Subcutaneous adipose tissue (tissue), 4 donors: ENCODE data around the gene ARID4B. TPM values are rescaled to one million over a fixed set of nuclear protein-coding genes. Genes with fewer than 3 reads are reported as not detected.

Source experiments
- total RNA-seq, 4 donors: library from RNA; depleted of rRNA; stranded (reverse); fragments of >200 nt; gene quantifications; one replicate each; pipeline ENCODE4 v1.1.0, GENCODE V29; 2016
- TF ChIP-seq, protein P1 (sequence below): fragments of 450-650 bp; IDR thresholded peaks from one replicate; pipeline ENCODE4 v1.5.1; 2016; ENCODE audit warnings: low read depth, mild to moderate bottlenecking, control low read depth, antibody characterized with exemption, moderate library complexity

Gene ARID4B
- total RNA-seq, 4 donors from 2014 or later, result 41.1 to 53.5 (median 48.0) TPM

DNA sequence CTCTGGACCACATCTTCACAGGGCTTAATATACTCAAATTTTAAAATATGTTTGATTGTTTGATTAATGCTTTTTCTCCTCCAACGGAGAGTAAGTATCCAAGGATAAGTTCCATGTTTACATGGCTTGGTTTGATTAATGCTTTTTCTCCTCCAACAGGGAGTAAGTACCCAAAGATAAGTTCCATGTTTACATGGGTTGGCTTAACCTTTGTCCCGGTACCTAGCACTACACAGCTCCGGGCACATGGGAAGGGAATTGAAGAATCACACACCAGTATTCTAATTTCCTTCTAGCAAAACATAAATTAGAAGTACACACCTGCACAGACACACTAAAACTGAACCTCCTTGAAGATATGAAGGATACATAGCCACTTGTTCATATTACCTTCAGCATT, 77.5 kb downstream of the ARID4B start:
- TF ChIP-seq, protein P1, sequence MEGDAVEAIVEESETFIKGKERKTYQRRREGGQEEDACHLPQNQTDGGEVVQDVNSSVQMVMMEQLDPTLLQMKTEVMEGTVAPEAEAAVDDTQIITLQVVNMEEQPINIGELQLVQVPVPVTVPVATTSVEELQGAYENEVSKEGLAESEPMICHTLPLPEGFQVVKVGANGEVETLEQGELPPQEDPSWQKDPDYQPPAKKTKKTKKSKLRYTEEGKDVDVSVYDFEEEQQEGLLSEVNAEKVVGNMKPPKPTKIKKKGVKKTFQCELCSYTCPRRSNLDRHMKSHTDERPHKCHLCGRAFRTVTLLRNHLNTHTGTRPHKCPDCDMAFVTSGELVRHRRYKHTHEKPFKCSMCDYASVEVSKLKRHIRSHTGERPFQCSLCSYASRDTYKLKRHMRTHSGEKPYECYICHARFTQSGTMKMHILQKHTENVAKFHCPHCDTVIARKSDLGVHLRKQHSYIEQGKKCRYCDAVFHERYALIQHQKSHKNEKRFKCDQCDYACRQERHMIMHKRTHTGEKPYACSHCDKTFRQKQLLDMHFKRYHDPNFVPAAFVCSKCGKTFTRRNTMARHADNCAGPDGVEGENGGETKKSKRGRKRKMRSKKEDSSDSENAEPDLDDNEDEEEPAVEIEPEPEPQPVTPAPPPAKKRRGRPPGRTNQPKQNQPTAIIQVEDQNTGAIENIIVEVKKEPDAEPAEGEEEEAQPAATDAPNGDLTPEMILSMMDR, result no peak

DNA sequence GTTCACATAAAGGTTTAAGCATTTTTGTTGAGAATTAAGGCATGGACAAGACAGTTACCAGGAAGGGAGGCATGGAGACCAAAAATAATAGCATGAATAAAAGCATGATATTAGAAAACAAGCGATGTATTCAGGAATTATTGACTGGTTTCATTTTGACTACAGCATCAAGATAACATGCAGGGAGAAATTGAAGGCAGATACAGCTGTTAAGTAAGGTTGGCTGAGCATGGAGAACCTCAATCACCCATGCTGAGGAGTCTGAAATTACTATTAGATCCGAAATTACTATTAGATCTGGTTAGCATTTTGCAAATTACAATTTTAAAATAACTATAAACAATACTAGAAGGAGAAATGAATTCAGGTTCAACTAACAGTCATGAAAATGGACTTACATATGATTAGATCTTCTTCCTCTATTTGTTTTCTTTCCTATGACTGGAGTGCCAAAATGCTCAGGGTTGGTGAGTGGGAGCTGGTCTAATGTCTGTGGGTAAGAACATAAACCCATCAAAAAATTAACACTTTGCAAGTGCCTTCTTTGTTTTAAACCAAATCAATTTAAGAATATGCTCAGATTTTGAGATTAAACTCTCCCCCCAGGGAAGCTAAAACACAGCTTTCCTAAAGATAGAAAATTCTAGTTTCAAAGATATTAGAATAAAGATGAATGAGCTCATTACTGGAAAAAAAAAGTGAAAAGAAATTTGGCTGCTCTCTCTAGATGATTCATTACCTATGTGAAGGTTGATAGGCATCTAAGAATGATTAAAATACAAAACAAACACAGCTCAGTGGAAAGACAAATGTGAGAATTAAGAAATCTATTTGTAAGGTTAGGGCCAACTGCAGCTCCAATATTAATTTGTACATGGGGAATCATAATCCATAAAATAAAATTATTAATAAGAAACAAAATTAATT, 81.7 kb downstream of the ARID4B start:
- TF ChIP-seq, protein P1, result no peak

DNA sequence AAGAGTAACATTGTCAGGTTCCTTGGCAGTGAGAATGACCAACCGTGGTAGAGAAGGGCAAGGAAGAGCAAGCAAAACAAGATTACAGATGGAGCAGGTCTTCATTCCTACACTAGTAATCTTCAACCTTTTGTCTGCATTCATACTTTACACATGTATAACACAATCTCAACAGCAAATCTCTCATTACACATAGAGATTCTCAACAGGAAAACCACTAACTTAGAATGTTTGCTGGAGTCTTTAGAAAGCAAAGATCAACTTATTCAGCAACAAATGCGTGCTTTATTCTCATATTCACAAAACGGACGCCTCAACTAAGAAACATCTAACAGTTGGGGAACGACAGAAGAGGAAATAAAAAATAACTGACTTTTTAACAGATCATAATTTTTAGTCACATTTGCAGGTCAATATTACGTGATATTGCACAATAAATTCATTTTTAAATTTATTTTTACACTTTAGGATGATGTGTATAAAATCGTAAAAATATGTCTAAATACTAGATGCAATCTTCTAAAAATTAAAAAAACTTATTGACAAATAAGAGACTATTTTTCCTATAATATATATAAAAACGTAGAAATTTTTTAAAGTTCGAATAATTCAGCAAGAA, 82.9 kb downstream of the ARID4B start:
- TF ChIP-seq, protein P1, result no peak

DNA sequence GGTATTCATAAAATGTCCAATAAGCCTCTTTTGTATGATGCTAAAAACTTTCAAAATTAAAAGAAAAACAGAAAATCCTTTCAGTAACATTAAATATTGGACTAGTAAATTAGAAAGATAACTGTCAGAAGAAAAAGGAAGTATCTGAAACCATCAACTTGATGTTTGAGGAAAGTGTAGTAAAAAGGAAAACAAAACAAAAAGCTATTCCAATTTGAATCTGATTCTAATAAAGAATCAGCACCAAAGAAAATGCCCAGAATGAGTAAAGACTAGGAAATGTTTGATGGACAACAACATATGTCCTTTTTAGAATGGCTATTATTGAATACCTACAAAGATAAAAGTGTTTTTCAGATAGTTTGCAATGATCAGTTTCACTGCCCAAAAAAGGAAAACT, 87.0 kb downstream of the ARID4B start:
- TF ChIP-seq, protein P1, result no peak

DNA sequence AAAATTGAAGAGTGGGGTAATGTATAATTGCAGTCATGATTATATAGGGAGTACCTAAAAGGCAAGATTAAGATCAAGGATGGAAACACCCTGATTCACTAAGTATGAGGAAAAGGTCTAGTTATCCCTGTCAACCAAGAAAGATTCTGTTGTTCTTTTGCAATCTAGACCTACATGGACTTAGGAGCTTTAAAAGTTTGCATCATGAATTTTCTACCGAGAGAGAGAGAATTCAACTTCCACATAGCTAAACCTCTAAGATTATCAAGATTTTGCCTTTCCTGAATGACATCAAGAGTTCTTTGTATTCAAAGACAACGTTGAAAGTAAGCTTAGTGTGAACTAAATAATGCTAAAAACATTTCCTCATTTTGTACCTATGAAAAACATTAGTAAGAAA, 88.1 kb downstream of the ARID4B start:
- TF ChIP-seq, protein P1, result no peak

DNA sequence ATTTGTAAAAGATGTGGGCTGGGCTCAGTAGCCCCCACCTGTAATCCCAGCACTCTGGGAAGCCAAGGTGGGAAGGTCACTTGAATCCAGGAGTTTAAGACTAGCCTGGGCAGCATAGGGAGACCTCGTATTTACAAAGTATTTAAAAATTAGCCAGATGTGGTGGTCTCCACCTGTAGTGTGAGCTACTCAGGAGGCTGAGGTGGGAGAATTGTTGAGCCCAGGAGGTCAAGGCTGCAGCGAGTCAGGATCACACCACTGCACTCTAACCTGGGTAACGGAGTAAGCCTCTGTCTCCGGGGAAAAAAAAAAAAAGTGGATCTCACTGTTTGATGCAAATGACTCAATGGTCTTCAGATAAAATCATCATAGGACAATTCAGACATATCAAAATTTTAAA, 89.4 kb downstream of the ARID4B start:
- TF ChIP-seq, protein P1, result no peak

DNA sequence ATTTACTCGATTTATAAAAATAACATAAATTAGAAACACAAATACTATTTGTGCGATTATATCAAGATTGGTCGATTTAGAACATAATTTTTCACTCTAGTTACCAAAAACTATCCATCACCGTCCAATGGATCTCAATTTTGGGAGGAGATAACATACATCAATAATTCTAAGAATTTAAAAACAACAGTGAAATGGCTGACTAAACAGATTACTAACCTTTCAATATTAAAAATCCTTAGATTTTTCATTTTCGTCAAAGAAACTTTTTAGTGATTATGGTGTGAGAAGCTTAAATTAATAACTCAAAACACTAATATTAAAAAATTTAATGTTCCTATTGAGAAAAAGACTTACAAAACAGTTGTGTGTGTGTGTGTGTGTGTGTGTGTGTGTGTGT, 91.9 kb downstream of the ARID4B start:
- TF ChIP-seq, protein P1, result no peak
